ENCODE results near the gene OPCML. TPM values are rescaled to one million over a fixed set of nuclear protein-coding genes. Genes with fewer than 3 reads are reported as not detected.

The OPCML gene
- total and polyA plus RNA-seq, 12 donors: under 0.01 to 1.2 (median 0.39) TPM

- ATAC-seq (peak in 2 of 8 donors; percentile 22 to 26), DNase-seq (no peak)
- no peaks in the 10 kb centered on the region for H3K9me3 ChIP-seq
- no peaks in the 10 kb centered on the region for H3K4me1 ChIP-seq
- intact Hi-C loops (cut with DNase I): no loop called here
- WGBS, 2 donors: 97% methylated on average over 2 of the region's 2 CpGs
- H3K36me3 ChIP-seq: no peaks in the 10 kb centered on the region
- H3K27me3 ChIP-seq: peaks cover 0 to 9% (median 0%) of the 10 kb centered on the region in 7 donors
- H3K27ac ChIP-seq: no peak overlapping the region
- TF ChIP-seq CTCF (IDR thresholded peaks at IDR 0.05): no peak
- no peak overlapping the region for H3K4me3 ChIP-seq
Observed at GRCh38 chr11:133326332-133326731, 206.0 kb downstream of the OPCML start.

DNA sequence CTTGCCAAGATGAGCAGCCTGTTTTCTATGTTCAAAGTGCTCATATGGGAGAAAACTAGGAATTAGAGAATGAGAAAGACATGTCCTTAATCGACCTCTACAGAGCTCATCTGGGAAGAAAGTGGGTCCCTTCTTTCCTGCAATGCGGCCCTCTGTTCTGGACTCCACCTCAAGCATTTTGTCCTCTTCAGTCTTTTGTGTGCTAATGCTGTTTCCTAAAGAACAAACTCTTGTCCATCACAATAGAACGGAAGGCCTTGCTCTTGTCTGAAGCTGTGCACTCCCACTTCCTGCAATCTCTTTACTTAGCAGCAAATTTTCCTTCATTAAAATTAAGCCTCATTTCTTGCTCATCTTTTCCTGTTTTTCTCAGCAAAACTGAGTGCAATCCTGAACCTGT is 206.6 kb downstream of the OPCML start:
- Histone ChIP-seq H3K27ac (no peak overlapping the region), H3K4me3 (no peak overlapping the region), H3K9me3 (no peaks in the 10 kb centered on the region), H3K4me1 (no peaks in the 10 kb centered on the region), H3K27me3 (peaks cover 0 to 10% (median 0%) of the 10 kb centered on the region in 7 donors), H3K36me3 (no peaks in the 10 kb centered on the region)
- no peak for TF ChIP-seq CTCF (IDR thresholded peaks at IDR 0.05)
- no peak for ATAC-seq
- intact Hi-C loops (cut with DNase I): no loop called here
- 55% methylated on average over 3 of the region's 3 CpGs for WGBS, 2 donors
- DNase-seq: no peak

DNA sequence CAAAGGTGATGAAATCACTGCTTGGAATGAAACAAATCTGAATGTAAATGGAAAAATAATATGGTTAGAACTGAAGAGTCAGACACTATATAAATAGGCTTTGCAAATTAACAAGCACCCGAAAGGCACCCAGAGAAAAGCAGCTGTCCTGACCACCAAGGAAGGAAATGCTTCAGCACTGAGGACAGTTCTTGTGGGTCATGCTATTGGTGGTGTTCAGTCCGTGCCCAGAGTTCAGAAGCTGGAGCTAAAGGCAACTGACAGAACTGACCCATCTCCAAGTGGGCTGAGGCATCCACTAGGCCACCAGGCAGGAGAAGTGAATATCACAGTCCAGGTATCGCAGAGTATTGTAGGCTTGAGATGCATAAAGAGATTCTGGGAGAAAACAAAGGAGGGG is 208.9 kb downstream of the OPCML start:
- 69 to 70% methylated on average over 3 of the region's 3 CpGs for WGBS, 2 donors
- H3K27ac ChIP-seq: no peak overlapping the region
- no peaks in the 10 kb centered on the region for H3K9me3 ChIP-seq
- no peak for ATAC-seq
- peaks cover 0 to 11% (median 0%) of the 10 kb centered on the region in 7 donors for H3K27me3 ChIP-seq
- TF ChIP-seq CTCF (IDR thresholded peaks at IDR 0.05): no peak
- no peak for DNase-seq
- H3K36me3 ChIP-seq: no peaks in the 10 kb centered on the region
- H3K4me3 ChIP-seq: no peak overlapping the region
- H3K4me1 ChIP-seq: no peaks in the 10 kb centered on the region
- intact Hi-C loops (cut with DNase I): no loop called here

- 36 to 42% methylated on average over 5 of the region's 5 CpGs for WGBS, 2 donors
- Histone ChIP-seq H3K27ac (no peak overlapping the region), H3K4me3 (no peak overlapping the region), H3K27me3 (peaks cover 0 to 8% (median 0%) of the 10 kb centered on the region in 7 donors), H3K9me3 (no peaks in the 10 kb centered on the region), H3K4me1 (no peaks in the 10 kb centered on the region), H3K36me3 (no peaks in the 10 kb centered on the region)
- ATAC-seq (no peak), DNase-seq (no peak)
- TF ChIP-seq CTCF (IDR thresholded peaks at IDR 0.05): no peak
- intact Hi-C loops (cut with DNase I): no loop called here
Observed at GRCh38 chr11:133318221-133318620, 214.1 kb downstream of the OPCML start.
